Airway epithelial cell (primary cell): ENCODE measurements around the gene MIER1. TPM values are rescaled to one million over a fixed set of nuclear protein-coding genes. Genes with fewer than 3 reads are reported as not detected.

Source experiments
- total RNA-seq: library from RNA; depleted of rRNA; stranded (reverse); fragments of >200 nt; gene quantifications from 2 replicates; pipeline ENCODE4 v1.2.3, GENCODE V29; 2015

Gene MIER1
- 15.0 and 19.8 TPM in 2 replicates for total RNA-seq

DNA sequence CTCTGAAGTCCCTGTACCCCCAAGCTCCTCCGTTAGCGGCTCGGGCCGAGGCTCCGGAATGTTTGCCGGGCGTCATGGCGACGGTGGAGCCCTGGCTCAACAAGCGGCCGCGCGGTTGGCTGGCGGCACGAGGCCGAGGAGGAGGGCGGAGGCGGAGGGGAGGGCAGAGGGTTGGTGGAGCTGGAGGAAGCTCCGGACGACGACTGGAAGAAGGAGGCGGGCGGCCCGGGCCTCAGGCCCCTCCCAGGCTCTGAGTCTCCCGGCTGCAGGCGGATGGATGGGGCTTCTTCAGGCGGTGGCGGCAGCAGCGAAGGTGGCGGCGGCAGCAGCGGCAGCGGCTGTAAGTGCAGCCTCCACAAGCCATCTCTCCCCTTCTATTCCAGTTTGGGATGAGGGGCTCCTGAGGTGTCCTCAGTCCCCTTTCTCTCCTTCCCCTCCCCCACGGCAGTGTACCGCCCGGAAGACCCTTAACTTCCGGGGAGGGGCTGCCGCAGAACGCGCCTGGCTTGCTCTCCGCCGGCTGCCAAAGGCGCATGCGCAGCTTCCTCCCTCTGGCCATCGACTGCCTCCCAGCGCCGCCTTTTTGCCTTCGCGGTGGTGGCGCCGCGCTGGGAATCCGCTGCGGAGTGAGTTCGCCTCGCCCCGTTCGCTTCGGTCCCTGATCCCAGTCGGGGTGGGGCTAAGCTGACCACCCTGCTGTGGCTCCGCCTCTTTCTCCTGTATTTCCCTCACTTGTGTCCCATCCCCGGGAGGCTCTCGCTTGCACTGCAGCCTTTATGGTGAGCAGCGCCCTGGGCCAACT lies at the start of gene MIER1, which contains the start of gene DNAI4:
TSS of gene MIER1 (plus strand) at position 235 of the 802 bp plus-strand sequence. CDS start at position 274, 39 bp downstream.
TSS of gene DNAI4 (minus strand) at position 101 of the 802 bp plus-strand sequence. CDS start at position 76, 25 bp downstream.

Other genes with a start within 250 kb of the MIER1 start
- gene DYNLT5, start 172.5 kb upstream of the MIER1 start, total RNA-seq, result not detected in 2 replicates
- gene INSL5, start 123.7 kb upstream of the MIER1 start, total RNA-seq, result not detected in 2 replicates
- gene DNAI4, start 134 bp upstream of the MIER1 start, total RNA-seq, result 1.3 and 1.9 TPM in 2 replicates
- 6.7 and 12.6 TPM in 2 replicates for gene SLC35D1, start 129.2 kb downstream of the MIER1 start, total RNA-seq
- gene C1orf141, start 210.0 kb downstream of the MIER1 start, total RNA-seq, result not detected in 2 replicates
- gene IL23R, start 241.5 kb downstream of the MIER1 start, total RNA-seq, result not detected in 2 replicates